Neural cell (in vitro differentiated cells): ENCODE measurements around the gene NME7.

ENCODE experiments used
- CTCF ChIP-seq: fragments of 450-650 bp; IDR thresholded peaks from 2 replicates; pipeline ENCODE4 v1.5.1; 2014; ENCODE audit warnings: antibody characterized with exemption, mild to moderate bottlenecking, moderate library complexity; ENCODE audit not compliant: poor library complexity, severe bottlenecking
- EP300 ChIP-seq: fragments of 450-650 bp; conservative IDR thresholded peaks from 2 replicates; pipeline ENCODE4 v1.6.1; 2014; ENCODE audit warnings: antibody characterized with exemption, mild to moderate bottlenecking, moderate library complexity; ENCODE audit not compliant: poor library complexity, severe bottlenecking
- EZH2 ChIP-seq: fragments of 200-600, 300-800 bp; shearing (Covaris generic), sonication (generic); IDR thresholded peaks from 2 replicates; pipeline ENCODE4 v1.6.1; 2014; ENCODE audit warnings: antibody characterized with exemption, low read length, borderline replicate concordance, mild to moderate bottlenecking; ENCODE audit not compliant: insufficient read depth, poor library complexity, severe bottlenecking
- MXI1 ChIP-seq: fragments of 450-650 bp; conservative IDR thresholded peaks from 2 replicates; pipeline ENCODE4 v1.6.1; 2014; ENCODE audit warnings: antibody characterized with exemption, mild to moderate bottlenecking; ENCODE audit not compliant: poor library complexity, severe bottlenecking
- POLR2AphosphoS5 ChIP-seq: IDR thresholded peaks from 2 replicates; pipeline ENCODE4 v1.6.1; 2012
- RAD21 ChIP-seq: fragments of 450-650 bp; conservative IDR thresholded peaks from 2 replicates; pipeline ENCODE4 v1.6.1; 2014; ENCODE audit warnings: antibody characterized with exemption, mild to moderate bottlenecking, moderate library complexity
- REST ChIP-seq: IDR thresholded peaks from 2 replicates; pipeline ENCODE4 v1.6.1; 2012; ENCODE audit warnings: borderline replicate concordance
- TAF1 ChIP-seq: IDR thresholded peaks from 2 replicates; pipeline ENCODE4 v1.6.1; 2012; ENCODE audit warnings: low read depth

GRCh38 chr1:169089776-169090175 lies 277.8 kb downstream of the NME7 start:
- TF ChIP-seq CTCF (no peak), EZH2 (no peak), POLR2AphosphoS5 (no peak), EP300 (no peak), REST (no peak), TAF1 (no peak), MXI1 (no peak), RAD21 (no peak)
